HG03521 (cell line): ENCODE results near the gene HOXA2.

Source experiments
- ATAC-seq: cut with Tn5 transposase; IDR thresholded peaks from one replicate; pipeline ENCODE4 v1.9.1; 2021; ENCODE audit warnings: mild to moderate bottlenecking, moderate library complexity; ENCODE audit not compliant: unreplicated experiment

Gene HOXA2

DNA sequence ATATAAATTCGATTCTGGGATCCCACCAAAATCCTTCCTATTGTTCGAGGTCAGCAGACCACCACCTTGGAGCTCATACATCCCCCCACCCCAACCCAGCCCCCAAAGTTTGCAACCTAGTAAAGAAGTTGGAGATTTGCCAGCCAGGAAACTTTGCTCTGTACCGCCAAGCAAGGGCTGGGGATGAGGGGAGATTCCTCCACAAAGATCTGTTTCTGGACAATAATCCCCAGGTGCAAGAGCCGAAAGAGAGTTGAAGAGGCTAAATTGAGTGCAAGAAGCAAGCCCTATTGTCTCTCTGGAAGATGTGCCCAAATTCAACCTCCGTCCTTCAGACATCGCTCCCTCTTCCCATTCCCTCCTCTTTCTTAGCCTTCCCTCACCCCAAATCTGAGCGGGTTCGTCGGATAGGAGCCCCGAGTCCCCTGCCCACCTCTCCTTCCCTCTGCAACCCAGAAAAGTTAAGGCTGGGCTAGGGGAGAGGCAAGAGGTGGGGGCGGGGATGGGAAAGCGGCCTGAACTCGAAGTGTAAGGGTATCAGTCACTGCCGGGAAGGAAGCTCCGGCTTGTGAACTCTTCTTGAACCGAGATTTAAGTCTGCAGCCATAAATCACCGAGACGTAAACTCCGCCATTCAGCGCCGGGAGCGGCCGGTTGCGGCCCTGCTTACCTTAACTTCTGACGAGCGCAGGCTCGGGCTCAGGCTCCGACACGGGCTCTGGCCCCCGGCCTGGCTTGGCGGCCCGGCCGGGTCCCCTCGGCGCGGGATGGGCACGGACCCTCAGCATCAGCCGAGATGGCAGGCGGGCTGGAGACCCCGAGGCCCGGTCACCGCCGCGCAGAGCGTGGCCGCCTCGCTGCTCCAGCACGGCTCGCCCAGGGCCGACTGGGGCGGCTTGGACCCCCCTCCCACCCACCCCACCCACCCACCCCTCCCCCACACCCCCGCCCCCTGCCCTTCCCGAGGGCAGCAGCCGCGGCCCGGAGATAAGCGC, 10.8 kb upstream of the HOXA2 start:
- ATAC-seq, result no peak

DNA sequence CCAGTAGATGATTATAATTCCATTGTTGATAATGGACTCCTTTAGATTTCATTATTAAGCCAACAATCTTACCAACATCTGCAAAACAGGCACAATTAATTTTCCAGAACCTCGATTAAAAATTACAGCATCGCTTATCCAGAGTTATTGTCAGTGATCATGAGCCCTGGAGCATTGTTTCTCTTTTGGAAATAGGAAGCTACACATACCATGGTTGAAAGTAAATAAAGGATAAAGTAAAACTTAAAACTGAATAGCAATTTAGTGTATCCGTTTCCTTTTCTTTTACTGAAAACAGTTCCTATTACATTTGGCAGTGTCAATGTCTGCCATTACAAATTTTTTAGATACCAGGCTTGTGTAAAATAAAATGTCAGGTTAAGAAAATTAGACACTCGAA, 9.9 kb upstream of the HOXA2 start:
- no peak for ATAC-seq

DNA sequence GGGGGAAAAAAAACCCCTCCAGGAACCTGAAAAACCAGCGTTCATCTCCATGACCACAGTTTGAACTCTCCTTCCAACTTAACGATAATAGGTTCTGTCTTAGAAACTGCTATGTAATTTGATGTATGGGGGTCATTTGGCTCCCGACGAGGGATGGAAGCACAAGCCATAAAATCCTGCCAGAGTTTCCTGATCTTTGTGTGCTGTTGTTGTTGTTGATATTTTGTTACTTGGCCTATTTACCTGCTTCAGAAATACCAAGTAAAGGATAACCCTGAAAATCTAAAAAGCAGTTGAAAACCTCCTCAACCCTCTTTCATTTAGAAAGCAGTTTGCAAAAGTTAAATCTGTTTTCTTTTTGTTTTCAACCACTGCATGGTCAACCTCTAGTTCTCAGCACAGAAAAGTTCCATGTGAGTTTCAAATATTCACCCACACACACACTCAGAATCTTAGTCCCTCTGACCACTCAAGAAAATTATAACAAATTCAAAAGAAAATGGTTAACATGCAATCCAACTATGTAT, 9.3 kb upstream of the HOXA2 start:
- ATAC-seq, result no peak

DNA sequence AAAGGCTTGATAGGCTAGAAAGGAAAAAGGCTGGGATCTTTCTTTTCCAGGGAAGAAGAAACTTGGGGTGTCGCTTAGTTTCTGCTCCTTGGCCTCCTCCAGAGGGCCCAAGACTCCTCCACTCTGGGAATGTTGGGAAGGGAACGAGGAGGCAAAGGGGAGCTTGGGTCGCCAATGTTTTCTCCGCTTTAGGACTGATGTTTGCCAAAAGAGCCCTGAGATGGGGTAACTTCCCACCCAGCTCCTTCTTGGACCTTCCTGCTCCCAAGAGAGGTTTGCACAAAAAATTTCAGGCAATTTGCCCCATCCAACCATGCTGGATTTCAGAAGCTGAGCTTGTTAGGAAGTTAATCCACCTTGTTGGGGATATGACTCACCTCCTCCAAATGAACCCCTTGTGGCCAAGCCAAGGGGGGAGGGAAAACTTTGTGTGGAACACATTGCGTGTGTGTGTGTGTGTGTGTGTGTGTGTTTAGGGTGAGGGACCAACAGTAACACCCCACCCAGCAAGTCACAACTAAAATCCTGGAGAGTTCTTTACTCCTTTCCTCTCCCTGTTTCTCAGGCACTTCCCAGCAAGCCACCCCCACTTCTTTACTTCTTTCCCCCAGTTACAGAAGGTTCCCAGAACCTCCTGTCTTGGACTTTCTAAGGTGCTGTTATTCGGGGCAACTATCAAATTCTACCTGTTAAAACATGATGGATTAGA, 8.7 kb upstream of the HOXA2 start:
- no peak for ATAC-seq

DNA sequence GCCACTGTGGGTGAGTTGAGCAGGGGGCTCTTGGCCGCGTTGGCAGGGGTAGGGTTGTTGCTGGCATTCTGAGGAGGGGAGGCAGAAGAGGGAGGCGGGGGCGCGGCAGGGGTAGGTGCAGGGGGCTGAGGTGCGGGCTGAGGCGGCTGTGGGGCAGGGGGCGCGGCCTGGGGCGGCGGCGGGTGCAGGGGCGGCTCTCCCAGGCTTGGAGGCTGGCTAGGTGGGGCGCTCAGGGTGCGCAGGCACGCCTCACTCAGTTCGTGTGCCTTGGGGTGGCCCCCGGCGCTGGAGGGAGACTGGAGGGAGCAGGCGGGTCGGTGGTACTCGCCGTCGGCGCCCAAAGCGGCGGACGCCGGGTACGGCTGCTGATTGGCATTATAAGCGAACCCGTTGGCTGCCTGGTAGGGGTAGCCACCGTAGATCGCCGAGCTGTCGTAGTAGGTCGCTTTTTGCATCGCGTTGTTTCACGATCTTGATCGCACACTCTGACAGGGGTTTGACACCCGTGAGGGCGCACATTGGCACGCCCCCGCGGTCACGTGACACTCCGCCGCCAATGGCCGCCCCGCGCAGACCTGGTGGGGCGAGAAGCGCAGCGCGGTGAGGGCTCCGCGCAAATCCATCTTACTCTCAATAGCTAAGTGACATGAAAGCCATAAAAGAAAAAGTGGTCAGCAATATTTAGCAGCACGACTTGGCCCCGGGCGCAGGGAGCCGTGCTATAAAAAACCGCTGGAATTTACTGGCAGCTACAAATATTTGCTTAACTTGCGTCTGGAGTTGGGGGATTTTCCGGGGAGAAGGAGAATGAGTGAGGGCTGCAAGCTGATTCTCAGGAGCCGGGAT, 7.9 kb upstream of the HOXA2 start:
- no peak for ATAC-seq

DNA sequence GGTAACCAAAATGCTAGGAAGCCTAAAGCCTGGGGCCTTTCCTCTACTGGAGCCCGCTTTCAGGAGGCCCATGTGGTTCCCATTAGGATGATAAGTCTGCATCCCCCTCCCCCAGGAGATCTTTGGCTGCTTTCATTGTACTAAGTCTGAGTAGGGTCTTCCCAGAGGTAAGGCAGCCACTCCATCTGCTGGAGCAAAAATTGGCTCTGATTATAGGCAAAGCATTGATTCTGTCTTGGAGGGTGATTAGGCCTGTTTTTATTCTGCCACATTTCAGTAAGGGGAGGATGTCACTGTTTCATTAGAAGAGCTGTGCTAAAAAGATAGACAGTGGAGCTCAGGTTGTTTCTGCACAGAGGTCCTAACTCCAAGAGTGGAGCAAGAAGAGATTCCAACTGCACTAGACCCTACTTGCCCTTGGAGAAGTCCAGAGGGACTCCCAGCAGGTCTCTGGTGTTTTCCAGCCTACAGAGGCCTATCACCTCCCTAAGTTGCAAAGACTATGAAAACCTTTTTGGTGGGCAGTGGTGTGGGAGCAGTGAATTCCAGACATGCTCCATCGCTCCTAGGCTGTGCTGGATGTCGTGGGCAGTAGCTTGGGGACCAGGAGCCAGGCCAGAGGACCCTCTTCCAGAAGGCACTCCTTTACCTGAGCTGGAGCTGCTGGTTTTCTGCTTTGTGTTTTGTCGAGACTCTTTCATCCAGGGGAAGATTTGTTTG, 7.1 kb upstream of the HOXA2 start:
- no peak for ATAC-seq

DNA sequence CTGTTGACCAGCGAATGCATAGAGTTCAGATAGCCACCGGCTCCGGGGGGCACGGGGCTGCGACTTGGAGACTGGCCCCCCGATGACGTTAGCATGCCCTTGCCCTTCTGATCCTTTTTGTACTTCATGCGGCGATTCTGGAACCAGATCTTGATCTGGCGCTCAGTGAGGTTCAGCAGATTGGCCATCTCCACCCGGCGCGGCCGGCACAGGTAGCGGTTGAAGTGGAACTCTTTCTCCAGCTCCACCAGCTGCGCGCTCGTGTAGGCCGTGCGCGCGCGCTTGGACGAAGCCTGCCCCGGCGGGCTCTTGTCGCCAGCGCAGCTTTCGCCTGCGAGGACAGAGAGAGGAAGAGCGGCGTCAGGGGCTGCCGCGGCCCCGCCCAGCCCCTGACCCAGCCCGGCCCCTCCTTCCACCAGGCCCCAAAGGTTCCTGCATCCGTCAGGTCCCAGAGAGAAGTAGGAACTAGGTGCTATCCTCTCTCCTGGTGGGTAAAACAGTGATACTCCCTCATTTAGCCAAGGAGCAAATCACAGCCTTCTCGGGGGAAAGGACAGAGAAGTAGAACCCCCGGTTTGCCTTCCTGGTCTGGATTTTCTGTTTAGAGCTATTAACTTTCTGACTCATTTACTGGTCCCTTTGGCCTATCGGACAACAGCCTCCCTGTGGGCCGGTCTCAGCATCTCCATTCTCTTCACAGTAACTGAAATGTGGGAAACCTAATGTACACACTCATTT, 6.1 kb upstream of the HOXA2 start:
- ATAC-seq, result no peak

DNA sequence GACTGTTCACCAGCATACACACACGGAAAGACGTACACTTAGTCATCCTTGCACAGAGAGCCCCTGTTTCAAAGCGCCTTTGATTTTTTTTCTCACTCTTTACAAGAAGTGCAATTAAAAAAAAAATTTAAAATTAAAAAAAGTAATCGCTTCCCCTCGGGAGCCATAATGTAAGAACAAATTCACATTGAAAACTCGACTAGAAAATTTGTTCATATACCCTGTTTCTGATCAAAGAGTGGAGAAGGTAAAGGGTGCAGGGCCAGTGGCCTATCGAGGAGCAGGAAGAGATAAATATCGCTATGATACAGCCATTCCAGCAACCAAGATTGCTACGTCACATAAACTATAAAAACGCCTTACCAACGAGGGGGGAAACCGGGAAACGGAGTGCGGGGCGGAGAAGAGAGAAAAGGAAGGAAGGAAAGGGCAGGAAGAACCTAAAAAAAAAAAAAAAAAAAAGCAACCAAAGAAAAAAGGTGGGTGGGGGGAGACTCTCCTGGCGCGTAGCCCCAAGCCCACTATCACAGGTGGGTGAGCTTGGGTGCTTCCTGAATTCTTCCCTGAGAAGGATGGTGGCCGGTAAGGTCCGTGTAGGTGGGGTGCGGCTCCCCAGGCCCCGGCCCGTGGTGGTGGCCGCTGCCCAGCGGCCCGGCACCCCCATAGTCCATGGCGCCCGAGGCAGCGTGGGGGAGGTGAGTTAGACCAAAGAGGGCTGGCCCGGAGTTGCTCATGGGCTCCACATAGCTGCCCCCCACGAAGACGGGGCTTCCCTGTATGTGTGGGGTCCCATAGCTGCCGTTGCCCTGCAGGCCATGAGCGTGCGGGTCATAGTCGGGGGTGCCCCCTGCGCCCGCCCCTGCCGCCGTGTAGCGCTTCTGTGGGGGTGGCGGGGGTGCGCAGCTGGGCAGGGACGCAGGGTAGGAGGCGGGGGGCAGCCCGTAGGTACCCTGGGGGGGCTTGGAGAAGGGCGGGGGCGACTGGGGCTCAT, 5.2 kb upstream of the HOXA2 start:
- no peak for ATAC-seq

DNA sequence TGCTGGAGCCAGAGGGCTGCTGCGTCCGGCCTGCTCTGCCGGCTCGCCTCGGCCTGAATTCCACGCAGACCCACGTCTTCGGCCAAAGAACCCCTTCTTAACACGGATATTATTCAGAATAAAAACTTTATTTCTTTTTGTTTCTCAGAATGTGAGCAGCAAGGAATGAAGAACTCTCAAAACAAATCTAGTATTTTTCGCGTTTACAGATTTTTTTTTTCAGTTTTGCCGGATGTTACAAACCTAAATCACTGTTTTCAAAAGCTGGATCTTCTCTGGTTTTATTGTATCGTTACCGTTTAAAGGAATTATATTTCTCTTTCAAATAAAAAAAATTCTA, 4.4 kb upstream of the HOXA2 start:
- no peak for ATAC-seq

DNA sequence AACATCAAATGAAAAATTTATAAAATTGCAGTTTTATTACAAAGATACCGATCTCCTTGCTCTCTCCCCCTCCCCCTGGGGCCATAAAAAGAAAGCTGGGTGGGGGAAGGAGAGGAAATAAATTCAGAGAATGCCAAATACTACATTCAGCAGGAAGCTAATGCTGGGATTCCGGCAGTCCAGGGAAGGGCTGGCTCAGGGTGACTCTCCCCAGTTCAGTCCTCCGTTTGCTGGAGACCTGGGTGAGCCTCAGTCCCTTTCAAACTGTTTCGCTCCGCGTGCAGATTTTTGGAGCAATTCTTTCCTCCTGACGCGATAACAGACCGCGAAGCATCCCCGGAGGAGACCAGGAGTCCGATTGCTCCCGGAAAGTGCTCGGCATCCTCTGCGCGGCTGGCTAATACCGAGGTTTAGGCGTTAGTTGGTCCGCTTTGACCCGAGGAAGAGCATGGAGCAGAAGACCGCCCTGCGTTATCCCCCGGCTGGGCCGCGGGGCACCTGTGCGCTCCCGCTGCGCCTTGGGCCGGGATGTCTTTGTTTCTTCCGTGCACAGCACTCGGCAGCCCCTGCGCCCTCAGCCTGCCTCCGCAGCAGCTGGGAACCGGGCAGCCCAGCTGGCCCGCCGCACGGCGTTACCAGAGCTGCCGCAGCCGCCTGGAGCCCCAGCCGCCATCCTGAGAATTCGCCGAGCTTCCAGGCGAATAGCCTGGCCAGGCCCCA, 3.9 kb upstream of the HOXA2 start:
- no peak for ATAC-seq

DNA sequence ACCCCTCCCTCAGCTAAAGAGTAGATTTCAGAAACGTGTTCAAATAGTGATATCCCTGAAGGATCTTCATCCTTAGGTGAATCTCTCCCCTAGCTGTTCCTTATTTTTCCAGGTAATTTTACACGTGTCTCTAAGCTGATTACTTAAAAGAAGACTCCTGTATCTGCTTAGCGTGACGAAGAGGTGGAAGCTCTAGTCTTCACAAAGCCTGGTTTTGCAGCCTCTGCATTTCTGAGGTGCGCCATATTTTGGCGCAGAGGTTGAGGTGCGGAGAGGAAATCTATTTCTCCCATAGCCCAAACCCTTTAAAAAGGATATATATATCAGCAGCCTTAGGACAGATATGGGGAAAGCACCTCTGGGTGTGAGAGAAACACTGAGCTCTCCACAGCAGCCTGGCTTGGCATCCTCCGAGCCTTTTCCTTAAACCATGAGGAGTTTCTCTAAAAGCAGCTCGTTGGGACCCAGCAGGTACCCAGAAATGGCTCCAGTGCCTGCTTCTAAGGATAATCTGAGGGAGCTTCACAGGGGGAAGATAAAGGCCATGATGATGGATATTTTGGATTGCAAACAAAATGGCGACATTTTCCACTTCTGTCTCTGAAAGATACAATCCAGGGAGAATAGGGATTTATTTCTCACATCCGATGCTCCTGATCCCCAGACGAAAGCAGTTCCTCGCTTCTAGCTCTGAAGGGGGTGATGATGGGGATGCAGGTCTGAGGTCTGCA, 3.0 kb upstream of the HOXA2 start:
- ATAC-seq, result no peak

DNA sequence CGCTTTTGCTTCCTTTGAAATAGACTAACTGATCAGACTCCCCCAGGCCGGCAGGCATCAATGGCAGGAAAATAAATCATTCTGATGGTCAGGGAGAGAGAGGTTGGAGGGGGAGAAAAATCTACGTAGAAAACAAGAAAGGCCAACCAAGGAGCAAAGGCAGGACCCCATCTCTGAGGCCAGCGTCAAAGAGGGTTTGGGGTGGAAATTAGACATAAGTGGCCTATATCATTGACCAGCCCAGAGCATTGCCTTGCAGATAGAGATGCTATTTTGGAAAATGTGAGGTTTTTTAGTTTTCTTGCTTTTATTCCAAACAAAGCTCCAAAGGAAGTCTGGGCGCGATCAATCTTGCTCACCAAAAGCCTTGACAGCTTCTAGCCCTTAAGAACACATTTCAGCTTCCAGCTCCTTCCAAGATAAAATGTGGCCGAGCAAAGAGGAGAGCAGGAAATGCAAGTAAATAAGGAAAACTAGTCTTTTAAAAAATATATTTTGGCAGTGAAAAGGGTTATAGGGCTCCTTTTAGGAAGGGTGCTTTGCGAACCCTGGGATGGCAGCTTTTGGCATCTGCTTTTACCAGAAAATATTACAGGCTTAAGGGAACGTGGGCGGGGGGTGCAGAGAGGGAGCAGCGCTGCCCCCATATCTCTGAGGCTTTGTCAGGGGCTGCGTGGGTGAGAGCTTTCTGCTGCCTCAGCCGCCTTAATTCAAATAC, 2.0 kb upstream of the HOXA2 start:
- no peak for ATAC-seq

DNA sequence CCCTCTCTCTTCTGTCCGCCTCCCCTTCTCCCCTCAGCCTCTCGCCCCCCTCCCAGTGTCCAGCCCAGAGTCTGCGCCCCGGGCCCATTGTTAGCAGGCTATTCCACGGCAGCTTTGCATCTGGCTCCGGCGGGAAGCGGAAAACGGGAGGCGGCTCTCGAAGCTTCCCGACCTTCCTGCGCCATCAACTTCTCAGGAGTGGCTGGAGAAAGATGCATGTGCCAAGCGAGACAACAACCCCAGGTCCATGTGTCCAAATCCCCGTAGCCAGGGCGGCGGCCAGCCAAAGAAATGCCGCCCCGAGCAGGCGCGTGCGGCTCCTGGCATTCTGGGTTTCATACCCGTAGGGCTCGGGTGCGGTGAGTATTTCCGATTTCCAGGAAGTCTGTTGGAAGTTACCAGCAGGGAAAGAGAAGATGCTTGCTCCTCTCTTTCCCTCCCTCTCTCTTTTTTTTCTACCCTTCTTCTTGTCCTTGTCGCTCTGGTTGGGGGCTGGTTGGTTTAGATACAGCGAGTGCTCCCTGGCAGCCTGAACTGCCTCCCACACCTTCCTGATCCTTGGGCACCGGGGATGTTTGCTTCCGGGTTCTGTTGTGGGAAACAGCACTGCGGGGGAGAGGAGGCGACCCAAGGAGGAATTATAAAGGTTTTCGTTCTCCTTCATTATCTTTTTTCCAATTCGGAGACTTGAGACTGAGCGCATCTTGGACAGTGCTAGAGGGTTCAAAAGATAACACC, 1.2 kb upstream of the HOXA2 start:
- no peak for ATAC-seq

DNA sequence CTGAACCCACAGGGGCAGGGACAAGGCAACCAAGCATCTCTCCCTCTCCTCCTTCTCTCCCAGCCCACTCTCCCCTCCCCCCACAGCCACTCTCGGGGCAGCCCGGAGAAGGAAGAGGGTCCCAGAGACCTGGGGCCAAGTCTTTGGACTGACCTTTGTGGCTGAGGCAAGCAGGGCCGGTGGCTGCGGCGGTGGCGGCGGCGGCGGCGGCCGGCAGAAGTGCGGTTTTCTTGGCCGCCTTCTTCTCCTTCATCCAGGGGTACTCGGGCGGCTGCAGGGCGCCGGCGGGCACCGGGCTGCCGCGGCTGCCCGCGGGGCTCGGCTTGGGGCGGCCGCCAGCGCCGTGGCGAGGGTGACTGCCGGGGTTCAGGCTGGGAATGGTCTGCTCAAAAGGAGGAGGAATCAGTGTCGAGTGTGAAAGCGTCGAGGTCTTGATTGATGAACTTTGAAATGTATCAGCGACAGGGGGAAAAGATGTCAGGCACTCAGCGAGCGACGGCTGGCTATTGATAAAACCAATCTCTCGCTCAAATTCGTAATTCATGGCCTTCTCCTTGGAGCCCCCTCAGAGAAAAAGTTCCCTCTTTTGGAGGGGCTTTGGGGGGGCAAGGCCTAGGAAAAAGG, 414 bp downstream of the HOXA2 start:
- no peak for ATAC-seq

DNA sequence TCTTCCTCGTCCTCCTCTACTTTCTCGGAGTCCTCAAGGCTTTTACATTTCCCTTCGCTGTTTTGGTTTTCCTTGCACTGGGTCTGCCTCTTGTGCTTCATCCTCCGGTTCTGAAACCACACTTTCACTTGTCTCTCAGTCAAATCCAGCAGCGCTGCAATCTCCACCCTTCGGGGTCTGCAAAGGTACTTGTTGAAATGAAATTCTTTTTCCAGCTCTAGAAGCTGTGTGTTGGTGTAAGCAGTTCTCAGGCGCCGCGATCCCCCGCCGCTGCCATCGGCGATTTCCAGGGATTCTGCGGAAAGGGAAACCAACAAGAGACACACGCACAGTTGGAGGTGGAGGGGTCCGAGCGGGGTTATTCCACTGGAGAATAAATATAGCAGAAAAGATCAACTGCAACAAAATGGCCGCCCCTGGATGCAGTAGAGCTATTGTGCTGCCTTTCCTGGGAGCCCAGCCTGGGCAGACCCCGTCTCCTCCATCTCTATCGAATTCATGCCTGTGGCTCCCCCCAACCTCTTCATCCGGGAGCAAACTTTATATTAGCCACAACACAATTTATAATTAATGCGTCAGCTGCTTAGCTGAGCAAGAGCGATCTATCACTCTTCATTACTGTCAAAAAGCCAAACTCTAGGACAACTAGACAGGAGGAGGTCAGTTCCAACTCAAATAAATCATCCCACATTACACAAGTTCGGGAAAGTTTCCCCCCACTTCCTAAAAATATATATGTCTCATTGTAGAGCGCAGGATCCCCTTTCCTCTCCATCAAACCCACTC, 1.1 kb downstream of the HOXA2 start:
- ATAC-seq, result no peak
